ENCODE measurements around the gene HIGD1B. TPM values are rescaled to one million over a fixed set of nuclear protein-coding genes. Genes with fewer than 3 reads are reported as not detected.
A peak's percentile ranks its signal among the peaks of the same experiment; 100 is the strongest.

Gene HIGD1B
- total and polyA plus RNA-seq, 2 of the 4 experiments (the other 2 are of a cell fraction), result not detected

DNA sequence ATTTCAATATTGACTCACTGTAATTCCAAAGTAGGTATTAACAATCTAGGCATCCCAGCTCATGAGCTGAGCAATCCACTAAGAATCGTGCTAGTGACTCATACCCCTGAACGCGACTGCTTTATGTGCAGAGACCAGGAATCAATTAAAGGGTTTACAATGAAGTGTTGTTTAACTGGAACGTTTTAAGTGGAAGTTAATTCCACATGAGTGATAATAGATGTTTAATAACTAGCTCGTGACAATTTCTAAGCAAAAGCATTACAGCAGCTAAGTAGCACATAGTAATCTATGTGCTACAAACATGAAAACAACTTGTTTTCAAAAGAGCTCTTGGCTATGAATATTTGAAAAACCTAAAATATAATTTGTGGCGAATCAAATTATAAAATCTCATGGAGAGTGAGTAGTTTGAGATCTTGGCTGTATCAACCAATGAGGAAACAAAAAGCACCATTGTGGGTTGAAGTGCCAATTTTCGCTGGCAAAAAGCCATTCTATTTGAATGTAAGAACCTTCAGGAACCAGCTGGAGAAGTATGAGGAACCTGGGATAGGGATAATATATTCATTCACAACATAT is 27.0 kb upstream of the HIGD1B start:
- H3K79me1 ChIP-seq (ENCODE audit: low read depth in 1 of 2, low read length in 2 of 2), result peaks cover 10 to 59% of the 10 kb centered on the region in 2 experiments; a peak in 3 of 4 replicates
- peak overlapping the region; percentile 57 for H3K56ac ChIP-seq (ENCODE audit: extremely low read depth, insufficient read depth, low read length)
- H2AK9ac ChIP-seq (replicated peaks; ENCODE audit: low read depth, low read length, poor library complexity), result no peak overlapping the region
- peak overlapping the region; percentile 51; the same call in 1 of the 2 replicates for H2AK5ac ChIP-seq (ENCODE audit: low read depth, low read length)
- CTCF ChIA-PET, result interaction anchor here (0.6 kb wide), 1 partner anchor 16 kb away, joined by 6 read pairs; no protein-coding TSS in a partner anchor
- H3K9me3 ChIP-seq (ENCODE audit: control insufficient read depth, insufficient read depth, low read length), result no peaks in the 10 kb centered on the region
- H2BK20ac ChIP-seq (ENCODE audit: low read depth, low read length), result peak overlapping the region; percentile 56; the same call in 1 of the 2 replicates
- peak overlapping the region; percentile 72 for H2BK120ac ChIP-seq (ENCODE audit: low read depth, low read length)
- no peaks in the 10 kb centered on the region for H3K27me3 ChIP-seq (ENCODE audit: control insufficient read depth, insufficient read depth, low read length)
- peak overlapping the region; percentile 41; the same call in 1 of the 2 replicates for H3K14ac ChIP-seq (replicated peaks; ENCODE audit: low read depth, low read length)
- peak overlapping the region; percentile 67; the same call in 1 of the 2 replicates for H4K5ac ChIP-seq (ENCODE audit: low read depth, low read length)
- H2AFZ ChIP-seq (replicated peaks; ENCODE audit: low read length, poor library complexity), result no peak overlapping the region
- peak overlapping the region; percentile 85; the same call in 1 of the 2 replicates for H3K18ac ChIP-seq (ENCODE audit: low read depth, low read length)
- WGBS, 2 experiments (ENCODE audit: extremely low coverage in 2 of 2, insufficient read length in 1 of 2), result 0% methylated on average over 2 of the region's 7 CpGs; no CpG with 5 or more reads in 1 of the 2 experiments
- peak overlapping the region; percentile 29; the same call in 1 of the 3 replicates for H2BK15ac ChIP-seq (ENCODE audit: low read depth, low read length)
- H3K4me1 ChIP-seq (ENCODE audit: control insufficient read depth, insufficient read depth, low read length), result peaks cover 11% of the 10 kb centered on the region; the same call in 1 of the 2 replicates
- peak overlapping the region; percentile 68; the same call in 1 of the 2 replicates for H3K4ac ChIP-seq (ENCODE audit: low read depth, low read length)
- H2BK5ac ChIP-seq (ENCODE audit: low read depth, low read length, poor library complexity, severe bottlenecking), result peak overlapping the region; percentile 97
- DNase-seq, result peak; percentile 91
- dilution Hi-C loops (cut with HindIII; ENCODE audit: low sequenced_read_pairs, unreplicated experiment), result no loop called here
- intact Hi-C loops (cut with micrococcal nuclease), result loop anchor here (2.0 kb wide), 1 partner anchor 26 kb away; no protein-coding TSS in a partner anchor
- no TSS peak for BruUV-seq (replicated peaks)
- H4K20me1 ChIP-seq (ENCODE audit: insufficient read depth, low read length), result peaks cover 19% of the 10 kb centered on the region; the same call in 1 of the 2 replicates
- no peaks in the 10 kb centered on the region; the same call in 1 of the 2 replicates for H3K36me3 ChIP-seq (ENCODE audit: control insufficient read depth, insufficient read depth, low read length)
- H3K23ac ChIP-seq (ENCODE audit: low read depth, low read length), result peak overlapping the region; percentile 24; the same call in 1 of the 2 replicates
- in situ Hi-C loops (cut with MboI; ENCODE audit: low sequenced_read_pairs), result no loop called here
- POLR2A ChIA-PET (ENCODE audit: unreplicated experiment), result no interaction called here
- no peak overlapping the region for H3K27ac ChIP-seq (ENCODE audit: insufficient read depth, low read length)
- ATAC-seq (ENCODE audit: low read depth), result peak; percentile 91
- H4K8ac ChIP-seq (ENCODE audit: low read depth in 2 of 2, low read length in 2 of 2), result peak overlapping the region; percentile 18 to 70; a peak in 3 of 4 replicates
- no peak overlapping the region for H3K9ac ChIP-seq (ENCODE audit: low read depth, low read length)
- H3K9me1 ChIP-seq (ENCODE audit: insufficient read depth, low read length), result peaks cover 5% of the 10 kb centered on the region
- H3K4me2 ChIP-seq (ENCODE audit: low read depth, low read length), result peak overlapping the region; percentile 91; the same call in 1 of the 2 replicates
- H3K4me3 ChIP-seq (ENCODE audit: insufficient read depth, low read depth, low read length), result no peak overlapping the region
- peak overlapping the region; percentile 28; the same call in 1 of the 2 replicates for H4K91ac ChIP-seq (ENCODE audit: insufficient read depth, low read depth, low read length)
- TF ChIP-seq MAZ (IDR thresholded peaks at IDR 0.05; ENCODE audit: borderline replicate concordance, low read depth, low read length) (no peak), POLR2A (IDR thresholded peaks at IDR 0.05; ENCODE audit: low read depth, low read length) (no peak), SMC3 (IDR thresholded peaks at IDR 0.05; ENCODE audit: low read depth, low read length) (no peak), RAD21 (IDR thresholded peaks at IDR 0.05; ENCODE audit: low read length) (no peak), MAFK (IDR thresholded peaks at IDR 0.05; ENCODE audit: low read depth, low read length) (no peak), FOS (IDR thresholded peaks at IDR 0.05; ENCODE audit: low read depth, low read length) (peak; percentile 93), RFX5 (IDR thresholded peaks at IDR 0.05; ENCODE audit: low read depth, low read length) (no peak), BHLHE40 (IDR thresholded peaks at IDR 0.05; ENCODE audit: low read depth, low read length) (peak; percentile 94), MXI1 (IDR thresholded peaks at IDR 0.05; ENCODE audit: borderline replicate concordance, low read depth, low read length) (no peak), CEBPB (IDR thresholded peaks at IDR 0.05; ENCODE audit: low read depth, low read length) (peak; percentile 50), CHD1 (IDR thresholded peaks at IDR 0.05; ENCODE audit: low read depth, low read length) (no peak)
- TF ChIP-seq, protein P1, sequence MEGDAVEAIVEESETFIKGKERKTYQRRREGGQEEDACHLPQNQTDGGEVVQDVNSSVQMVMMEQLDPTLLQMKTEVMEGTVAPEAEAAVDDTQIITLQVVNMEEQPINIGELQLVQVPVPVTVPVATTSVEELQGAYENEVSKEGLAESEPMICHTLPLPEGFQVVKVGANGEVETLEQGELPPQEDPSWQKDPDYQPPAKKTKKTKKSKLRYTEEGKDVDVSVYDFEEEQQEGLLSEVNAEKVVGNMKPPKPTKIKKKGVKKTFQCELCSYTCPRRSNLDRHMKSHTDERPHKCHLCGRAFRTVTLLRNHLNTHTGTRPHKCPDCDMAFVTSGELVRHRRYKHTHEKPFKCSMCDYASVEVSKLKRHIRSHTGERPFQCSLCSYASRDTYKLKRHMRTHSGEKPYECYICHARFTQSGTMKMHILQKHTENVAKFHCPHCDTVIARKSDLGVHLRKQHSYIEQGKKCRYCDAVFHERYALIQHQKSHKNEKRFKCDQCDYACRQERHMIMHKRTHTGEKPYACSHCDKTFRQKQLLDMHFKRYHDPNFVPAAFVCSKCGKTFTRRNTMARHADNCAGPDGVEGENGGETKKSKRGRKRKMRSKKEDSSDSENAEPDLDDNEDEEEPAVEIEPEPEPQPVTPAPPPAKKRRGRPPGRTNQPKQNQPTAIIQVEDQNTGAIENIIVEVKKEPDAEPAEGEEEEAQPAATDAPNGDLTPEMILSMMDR (conservative IDR thresholded peaks at IDR 0.05; ENCODE audit: low read depth, low read length), result no peak
- TF ChIP-seq, protein P2, sequence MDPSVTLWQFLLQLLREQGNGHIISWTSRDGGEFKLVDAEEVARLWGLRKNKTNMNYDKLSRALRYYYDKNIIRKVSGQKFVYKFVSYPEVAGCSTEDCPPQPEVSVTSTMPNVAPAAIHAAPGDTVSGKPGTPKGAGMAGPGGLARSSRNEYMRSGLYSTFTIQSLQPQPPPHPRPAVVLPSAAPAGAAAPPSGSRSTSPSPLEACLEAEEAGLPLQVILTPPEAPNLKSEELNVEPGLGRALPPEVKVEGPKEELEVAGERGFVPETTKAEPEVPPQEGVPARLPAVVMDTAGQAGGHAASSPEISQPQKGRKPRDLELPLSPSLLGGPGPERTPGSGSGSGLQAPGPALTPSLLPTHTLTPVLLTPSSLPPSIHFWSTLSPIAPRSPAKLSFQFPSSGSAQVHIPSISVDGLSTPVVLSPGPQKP (IDR thresholded peaks at IDR 0.05; ENCODE audit: borderline replicate concordance, low read depth, low read length), result no peak
- TF ChIP-seq, protein P3, sequence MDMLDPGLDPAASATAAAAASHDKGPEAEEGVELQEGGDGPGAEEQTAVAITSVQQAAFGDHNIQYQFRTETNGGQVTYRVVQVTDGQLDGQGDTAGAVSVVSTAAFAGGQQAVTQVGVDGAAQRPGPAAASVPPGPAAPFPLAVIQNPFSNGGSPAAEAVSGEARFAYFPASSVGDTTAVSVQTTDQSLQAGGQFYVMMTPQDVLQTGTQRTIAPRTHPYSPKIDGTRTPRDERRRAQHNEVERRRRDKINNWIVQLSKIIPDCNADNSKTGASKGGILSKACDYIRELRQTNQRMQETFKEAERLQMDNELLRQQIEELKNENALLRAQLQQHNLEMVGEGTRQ (IDR thresholded peaks at IDR 0.05; ENCODE audit: low read depth, low read length), result no peak

All from IMR-90 (cell line).